Loucy (cell line): ENCODE measurements around the gene NRG3.

Experiments used
- EZH2phosphoT487 ChIP-seq: fragments of 200-600 bp; IDR thresholded peaks from 2 replicates; pipeline ENCODE4 v1.6.1; 2018; ENCODE audit warnings: antibody characterized with exemption, mild to moderate bottlenecking, moderate library complexity, borderline replicate concordance
- TF ChIP-seq, protein P1 (sequence below): fragments of 200-600 bp; sonication (generic); conservative IDR thresholded peaks from 2 replicates; pipeline ENCODE4 v1.5.1; 2014; ENCODE audit warnings: mild to moderate bottlenecking, antibody characterized with exemption, low read length

DNA sequence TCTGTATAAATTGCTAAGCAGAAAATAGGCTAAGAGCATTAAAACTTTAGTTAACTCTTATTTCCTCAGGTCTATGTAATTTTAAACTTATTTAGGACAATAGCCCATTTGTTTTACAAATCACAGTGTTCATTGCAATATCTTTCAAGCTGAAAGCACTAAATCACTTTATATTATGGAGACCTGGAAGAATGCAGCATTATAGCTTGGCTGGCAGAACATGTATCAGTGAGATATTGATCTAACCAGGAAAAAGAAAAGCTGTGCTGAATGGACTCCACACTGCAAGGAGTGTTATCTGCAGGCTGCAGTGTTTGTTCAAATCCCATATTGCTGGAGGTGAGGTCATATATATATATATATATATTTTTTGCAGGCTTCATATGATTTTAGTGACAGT, 517.5 kb downstream of the NRG3 start:
- TF ChIP-seq, protein P1, sequence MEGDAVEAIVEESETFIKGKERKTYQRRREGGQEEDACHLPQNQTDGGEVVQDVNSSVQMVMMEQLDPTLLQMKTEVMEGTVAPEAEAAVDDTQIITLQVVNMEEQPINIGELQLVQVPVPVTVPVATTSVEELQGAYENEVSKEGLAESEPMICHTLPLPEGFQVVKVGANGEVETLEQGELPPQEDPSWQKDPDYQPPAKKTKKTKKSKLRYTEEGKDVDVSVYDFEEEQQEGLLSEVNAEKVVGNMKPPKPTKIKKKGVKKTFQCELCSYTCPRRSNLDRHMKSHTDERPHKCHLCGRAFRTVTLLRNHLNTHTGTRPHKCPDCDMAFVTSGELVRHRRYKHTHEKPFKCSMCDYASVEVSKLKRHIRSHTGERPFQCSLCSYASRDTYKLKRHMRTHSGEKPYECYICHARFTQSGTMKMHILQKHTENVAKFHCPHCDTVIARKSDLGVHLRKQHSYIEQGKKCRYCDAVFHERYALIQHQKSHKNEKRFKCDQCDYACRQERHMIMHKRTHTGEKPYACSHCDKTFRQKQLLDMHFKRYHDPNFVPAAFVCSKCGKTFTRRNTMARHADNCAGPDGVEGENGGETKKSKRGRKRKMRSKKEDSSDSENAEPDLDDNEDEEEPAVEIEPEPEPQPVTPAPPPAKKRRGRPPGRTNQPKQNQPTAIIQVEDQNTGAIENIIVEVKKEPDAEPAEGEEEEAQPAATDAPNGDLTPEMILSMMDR: no peak
- no peak for TF ChIP-seq EZH2phosphoT487
